Astrocyte (in vitro differentiated cells and primary cell): Measurements from ENCODE around the gene KLHL33.

Experiments
- CTCF ChIP-seq: IDR thresholded peaks from 2 replicates; pipeline ENCODE4 v1.5.1; 2011; ENCODE audit warnings: low read depth, mild to moderate bottlenecking, inconsistent platforms, low read length, moderate library complexity; ENCODE audit not compliant: insufficient read depth
- EZH2 ChIP-seq: IDR thresholded peaks from 2 replicates; pipeline ENCODE4 v1.6.1; 2012; ENCODE audit warnings: mild to moderate bottlenecking, low read length, inconsistent platforms; ENCODE audit not compliant: insufficient read depth

GRCh38 chr14:20440465-20440864, 4.5 kb upstream of the KLHL33 start:
- TF ChIP-seq CTCF (no peak), EZH2 (no peak)
